HG03457 (cell line): ENCODE data around the gene TUBA8.
"Not testable (repeated sequence)": the region's sequence is repeated elsewhere in the genome, so short reads cannot be mapped to it uniquely, and the experiment has no call there.

ENCODE experiments used
- ATAC-seq: cut with Tn5 transposase; IDR thresholded peaks from one replicate; pipeline ENCODE4 v1.9.1; 2021; ENCODE audit warnings: moderate number of reproducible peaks; ENCODE audit not compliant: unreplicated experiment

Gene TUBA8

DNA sequence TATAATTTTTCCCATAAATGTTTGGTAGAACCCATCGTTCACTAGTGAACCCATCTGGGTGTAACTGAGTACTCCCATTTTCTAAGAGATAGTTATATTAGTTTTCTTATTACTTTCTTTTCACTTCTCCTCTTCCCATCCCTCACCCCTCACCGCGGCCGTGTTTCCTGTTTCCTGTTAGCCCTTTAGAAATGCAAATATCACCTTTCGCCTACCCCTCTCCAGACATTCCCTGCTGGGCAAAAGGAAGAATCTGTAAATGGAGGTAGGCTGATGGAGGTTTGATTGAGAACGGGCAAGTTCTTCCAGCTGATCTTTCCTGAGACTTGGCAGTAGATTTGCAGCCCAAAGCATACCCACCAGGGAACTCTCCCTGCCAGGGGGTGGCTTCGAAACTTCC is 54.7 kb downstream of the TUBA8 start:
- ATAC-seq, result not testable (repeated sequence)

DNA sequence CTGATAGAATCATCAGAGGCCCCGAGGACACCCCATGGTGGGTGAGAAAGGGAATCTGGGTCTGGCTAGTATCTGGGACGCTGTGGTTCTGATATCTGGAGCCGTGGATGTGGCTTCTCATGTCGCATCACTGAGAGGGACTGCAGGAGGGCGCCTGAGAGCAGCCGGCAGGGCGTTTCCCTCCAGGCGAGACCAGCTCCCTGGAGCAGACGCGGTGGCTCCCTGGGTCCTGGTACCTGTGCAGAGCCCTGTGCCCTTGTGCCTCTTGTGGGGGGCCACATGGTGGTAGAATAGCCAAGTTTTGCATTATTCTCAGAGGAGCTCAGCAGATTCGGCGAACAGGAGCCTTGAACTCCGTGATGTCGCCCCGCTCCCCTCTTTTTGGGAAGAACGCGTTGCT is 59.7 kb downstream of the TUBA8 start:
- not testable (repeated sequence) for ATAC-seq

DNA sequence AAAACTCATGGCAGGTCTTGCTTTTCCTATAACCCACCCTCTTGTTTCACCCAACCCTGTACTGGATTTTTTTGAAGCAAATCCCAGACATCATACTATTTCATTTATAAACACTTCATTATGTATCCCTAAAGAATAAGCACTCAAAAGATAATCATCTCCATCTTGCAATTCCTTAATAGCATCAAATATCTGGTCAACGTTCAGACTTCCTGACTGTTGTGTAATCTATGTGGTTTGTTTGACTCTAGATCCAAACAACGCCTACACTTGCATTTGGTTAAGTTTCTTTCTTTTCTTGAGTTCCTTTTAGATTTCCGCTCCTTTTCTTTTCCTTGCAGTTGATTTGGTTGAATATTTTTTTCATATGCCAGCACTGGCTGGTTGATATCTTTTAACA is 61.6 kb downstream of the TUBA8 start:
- not testable (repeated sequence) for ATAC-seq

DNA sequence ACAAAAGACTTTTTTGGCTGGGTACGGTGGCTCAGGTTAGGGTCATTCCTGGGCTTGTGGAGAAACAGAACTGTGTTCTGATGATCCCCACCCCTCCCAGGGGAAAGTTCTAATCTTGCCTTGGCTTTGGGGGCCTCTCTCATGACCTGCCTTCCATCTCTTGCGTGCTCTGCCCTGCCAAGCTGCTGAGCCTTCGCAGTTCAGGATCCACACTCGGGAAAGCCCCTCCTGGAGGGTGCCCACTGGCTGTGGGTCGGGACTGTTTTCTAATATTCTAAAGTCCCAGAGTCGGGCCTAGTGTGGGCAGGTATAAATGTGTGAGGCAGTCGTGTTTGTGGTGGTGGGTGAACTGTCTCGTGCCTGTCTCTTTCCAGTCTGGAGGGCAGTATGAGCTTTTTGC is 62.2 kb downstream of the TUBA8 start:
- not testable (repeated sequence) for ATAC-seq

DNA sequence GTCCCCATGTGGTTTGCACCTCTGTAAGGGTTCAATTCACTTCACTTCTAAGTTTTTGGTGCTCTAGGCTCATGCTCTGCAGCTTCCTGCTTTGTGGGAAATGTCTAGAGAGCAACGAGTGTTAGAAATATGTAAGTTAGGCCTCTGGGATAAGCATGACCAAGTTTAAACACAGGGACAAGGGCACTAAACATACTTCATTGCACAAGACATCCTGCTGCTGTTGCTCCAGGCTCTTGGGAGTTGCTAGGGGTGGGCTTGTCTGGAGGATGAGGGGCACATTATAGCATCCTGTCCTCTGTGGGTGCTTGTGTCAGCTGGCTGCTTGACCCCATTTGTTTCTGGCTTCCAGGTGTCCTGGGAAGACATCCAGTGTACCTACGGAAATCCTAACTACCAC is 62.8 kb downstream of the TUBA8 start:
- ATAC-seq, result not testable (repeated sequence)
